Stimulated activated CD4-positive, alpha-beta T cell treated with anti-CD3 and anti-CD28 coated beads, Interleukin-2, amount 100 ng/mL, for 24 hours (primary cell): ENCODE data around the gene RAMP2.
"Not testable (repeated sequence)": the region's sequence is repeated elsewhere in the genome, so short reads cannot be mapped to it uniquely, and the experiment has no call there.

Source experiments
- DNase-seq, 2 donors: peaks; one replicate each; pipeline ENCODE4 v3.0.0-alpha.2; 2020

The RAMP2 gene

GRCh38 chr17:42760652-42761581 lies at the start of gene RAMP2:
TSS of gene RAMP2 (plus strand) at chr17:42761227. CDS start at chr17:42761262, 35 bp downstream.
- DNase-seq = peak in 1 of 2 donors; percentile 21

GRCh38 chr17:42720996-42721583 lies 39.9 kb upstream of the RAMP2 start:
- DNase-seq = peak in 1 of 2 donors; percentile 29

GRCh38 chr17:42723636-42724035 lies 37.4 kb upstream of the RAMP2 start:
- no peak for DNase-seq

GRCh38 chr17:42725143-42725542 lies 35.9 kb upstream of the RAMP2 start:
- DNase-seq = no peak

DNA sequence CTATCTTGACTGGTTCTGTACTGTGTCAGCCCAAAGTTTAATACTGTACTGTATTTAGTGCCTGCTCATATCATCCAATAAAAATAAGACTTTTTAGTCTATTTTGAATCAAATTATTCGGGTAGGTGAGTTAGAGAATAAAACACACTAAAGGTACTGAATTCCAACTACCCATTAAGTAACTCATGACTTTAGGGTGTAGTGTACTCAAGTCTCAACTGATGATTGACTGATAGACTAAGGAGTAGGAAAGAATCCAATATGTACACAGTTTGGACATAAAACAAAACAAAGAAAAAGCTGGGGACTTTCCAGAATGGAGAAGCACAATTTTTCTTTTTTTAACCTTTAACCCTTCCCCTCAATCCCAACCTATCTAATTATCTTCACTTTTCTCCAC lies 20.3 kb upstream of the RAMP2 start:
- no peak for DNase-seq

DNA sequence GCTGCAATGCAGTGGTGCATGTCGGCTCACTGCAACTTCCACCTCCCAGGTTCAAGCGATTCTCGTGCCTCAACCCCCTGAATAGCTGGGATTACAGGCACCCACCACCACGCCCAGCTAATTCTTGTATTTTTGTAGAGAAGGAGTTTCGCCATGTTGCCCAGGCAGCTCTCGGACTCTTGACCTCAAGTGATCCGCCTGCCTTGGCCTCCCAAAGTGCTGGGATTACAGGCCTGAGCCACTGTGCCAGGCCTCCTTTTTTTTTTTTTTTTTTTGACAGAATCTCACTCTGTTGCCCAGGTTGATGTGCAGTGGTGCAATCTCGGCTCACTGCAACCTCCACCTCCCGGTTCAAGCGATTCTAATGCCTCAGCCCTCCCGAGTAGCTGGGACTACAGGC lies 18.1 kb upstream of the RAMP2 start:
- not testable (repeated sequence) for DNase-seq

DNA sequence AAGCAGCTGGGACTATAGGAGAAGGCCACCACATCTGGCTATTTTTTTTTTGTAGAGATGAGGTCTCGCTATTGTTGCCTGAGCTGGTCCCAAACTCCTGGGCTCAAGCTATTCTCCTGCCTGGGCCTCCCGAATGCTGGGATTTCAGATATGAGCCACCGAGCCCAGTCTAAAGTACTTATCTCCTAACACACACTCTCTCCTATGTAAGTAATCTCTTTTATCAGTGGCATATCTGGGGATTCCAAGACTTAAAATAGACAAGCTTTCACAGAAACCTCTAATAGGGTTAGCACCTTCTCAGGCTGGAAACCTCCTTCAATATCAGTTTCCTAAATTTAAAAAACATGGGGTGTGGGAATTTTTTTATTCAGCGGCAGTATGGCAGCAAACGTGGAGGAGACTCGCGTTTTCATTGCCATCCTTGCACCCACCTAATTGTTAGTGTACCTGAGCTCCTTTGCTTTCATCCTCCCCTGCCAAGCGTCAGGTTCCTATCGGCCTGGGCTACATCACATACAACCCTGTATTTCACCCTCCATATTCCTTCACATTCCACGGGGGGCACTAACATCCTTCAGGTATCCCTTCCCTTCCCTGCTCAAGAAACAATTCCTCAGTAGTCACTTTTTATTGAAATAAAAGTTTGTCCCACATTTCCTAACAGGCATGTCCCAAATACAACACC lies 17.3 kb upstream of the RAMP2 start:
- DNase-seq = no peak

DNA sequence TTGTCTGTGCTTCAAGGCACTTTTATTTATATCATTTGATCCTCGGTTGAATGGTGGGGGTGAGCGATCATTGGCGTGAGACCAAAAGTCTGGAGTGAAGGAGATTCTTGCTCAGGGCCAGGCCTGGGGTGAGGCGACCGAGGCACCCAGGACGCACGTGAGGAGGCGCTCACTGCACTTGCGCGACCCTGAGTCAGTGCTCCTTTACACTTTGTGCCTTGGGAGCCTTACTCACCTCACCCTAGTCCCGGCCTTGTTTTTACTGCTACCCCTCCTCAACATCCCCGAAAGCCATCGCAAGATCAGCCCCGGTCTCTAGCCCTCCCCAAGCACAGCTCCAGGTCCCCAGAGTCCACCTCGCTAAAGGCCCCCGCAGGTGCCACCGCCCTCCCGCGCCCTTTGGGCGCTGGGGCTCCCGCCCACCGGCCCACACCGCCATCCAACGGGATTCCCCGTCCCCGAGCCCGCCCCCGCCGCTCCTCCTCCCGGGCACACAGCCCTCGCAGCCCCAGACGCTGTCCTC lies 16.7 kb upstream of the RAMP2 start:
- DNase-seq = peak; percentile 75 to 81

- DNase-seq = peak; percentile 91 to 93
These were observed 16.0 kb upstream of the RAMP2 start, which contains the start of gene EZH1 for GRCh38 chr17:42744806-42745617. TSS of gene EZH1 (minus strand) at chr17:42745040. CDS start at chr17:42728941, 16,099 bp downstream.

GRCh38 chr17:42748202-42748907 lies 12.7 kb upstream of the RAMP2 start:
- DNase-seq = no peak

- no peak for DNase-seq
These were observed 11.9 kb upstream of the RAMP2 start for GRCh38 chr17:42748908-42749798.

- no peak for DNase-seq
These were observed 10.2 kb upstream of the RAMP2 start for GRCh38 chr17:42750739-42751344.

GRCh38 chr17:42751628-42752027 lies 9.4 kb upstream of the RAMP2 start:
- no peak for DNase-seq

- no peak for DNase-seq
These were observed 6.2 kb upstream of the RAMP2 start for GRCh38 chr17:42754782-42755181.

DNA sequence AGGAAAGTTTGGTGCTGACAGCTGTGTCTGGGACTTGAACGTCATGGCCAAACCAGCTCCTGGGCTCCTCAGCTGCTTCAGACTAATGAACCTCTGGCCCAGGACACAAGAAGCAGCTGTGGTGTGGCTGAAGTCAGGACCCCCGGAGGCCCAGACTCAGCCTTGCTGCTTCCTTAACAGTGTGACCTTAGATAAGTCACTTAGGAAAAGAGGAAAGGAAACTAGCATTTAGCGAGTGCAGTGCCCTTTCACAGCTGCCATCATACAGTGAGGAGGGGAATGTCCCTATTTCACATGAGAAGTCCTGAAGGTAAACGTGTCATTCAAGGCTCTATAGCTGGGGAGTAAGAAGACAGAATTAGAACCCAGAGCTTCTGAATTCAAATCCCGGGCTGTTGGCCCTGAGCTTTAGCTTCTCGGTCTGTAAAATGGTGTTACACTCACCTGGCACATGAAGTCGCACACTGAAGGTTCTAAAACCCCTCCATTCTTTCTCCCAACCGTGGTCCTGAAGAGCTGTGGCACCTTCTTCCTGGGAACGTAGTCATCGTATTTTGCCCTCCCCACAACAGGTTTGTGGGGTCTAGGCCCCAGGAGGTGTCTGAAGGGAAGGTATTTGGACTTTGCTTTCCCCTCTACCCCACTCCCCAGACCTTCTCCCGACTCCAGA lies 910 bp upstream of the RAMP2 start:
- DNase-seq = no peak

GRCh38 chr17:42761638-42762037 lies 611 bp downstream of the RAMP2 start:
- DNase-seq = no peak

GRCh38 chr17:42766124-42766523 lies 5.1 kb downstream of the RAMP2 start:
- DNase-seq = no peak

DNA sequence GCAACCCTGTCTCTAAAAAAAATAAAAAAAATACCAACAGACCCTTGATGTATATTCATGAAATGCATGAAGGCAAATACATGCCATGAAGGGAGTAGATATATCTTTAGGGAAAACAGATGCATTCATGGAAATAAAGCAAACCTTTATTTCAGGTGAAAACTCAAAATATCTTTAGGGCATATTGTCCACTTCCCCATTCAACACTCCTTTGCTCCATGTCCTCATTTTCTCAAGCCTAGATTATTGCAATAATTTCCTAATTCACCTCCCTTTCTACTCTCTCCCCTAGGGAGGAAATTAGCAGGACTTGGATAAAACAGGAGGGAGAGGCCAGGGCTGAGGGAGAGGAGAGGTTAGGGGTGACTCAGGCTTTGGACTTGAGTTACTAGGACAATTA lies 6.5 kb downstream of the RAMP2 start:
- DNase-seq = no peak

GRCh38 chr17:42768006-42768405 lies 7.0 kb downstream of the RAMP2 start:
- DNase-seq = not testable (repeated sequence)

GRCh38 chr17:42769964-42770363 lies 8.9 kb downstream of the RAMP2 start:
- DNase-seq = not testable (repeated sequence)
